VCaP (cell line): ENCODE measurements around the gene THBS3.

Experiments used
- H3K27ac ChIP-seq: fragments of 450-650 bp; 2 replicates; pipeline ENCODE4 v1.5.1; 2017
- TF ChIP-seq, protein P1 (sequence below): fragments of 450-650 bp; conservative IDR thresholded peaks from 2 replicates; pipeline ENCODE4 v1.5.1; 2017; ENCODE audit warnings: mild to moderate bottlenecking, moderate library complexity

The THBS3 gene

GRCh38 chr1:155179112-155180031 lies 28.3 kb downstream of the THBS3 start:
- TF ChIP-seq, protein P1, sequence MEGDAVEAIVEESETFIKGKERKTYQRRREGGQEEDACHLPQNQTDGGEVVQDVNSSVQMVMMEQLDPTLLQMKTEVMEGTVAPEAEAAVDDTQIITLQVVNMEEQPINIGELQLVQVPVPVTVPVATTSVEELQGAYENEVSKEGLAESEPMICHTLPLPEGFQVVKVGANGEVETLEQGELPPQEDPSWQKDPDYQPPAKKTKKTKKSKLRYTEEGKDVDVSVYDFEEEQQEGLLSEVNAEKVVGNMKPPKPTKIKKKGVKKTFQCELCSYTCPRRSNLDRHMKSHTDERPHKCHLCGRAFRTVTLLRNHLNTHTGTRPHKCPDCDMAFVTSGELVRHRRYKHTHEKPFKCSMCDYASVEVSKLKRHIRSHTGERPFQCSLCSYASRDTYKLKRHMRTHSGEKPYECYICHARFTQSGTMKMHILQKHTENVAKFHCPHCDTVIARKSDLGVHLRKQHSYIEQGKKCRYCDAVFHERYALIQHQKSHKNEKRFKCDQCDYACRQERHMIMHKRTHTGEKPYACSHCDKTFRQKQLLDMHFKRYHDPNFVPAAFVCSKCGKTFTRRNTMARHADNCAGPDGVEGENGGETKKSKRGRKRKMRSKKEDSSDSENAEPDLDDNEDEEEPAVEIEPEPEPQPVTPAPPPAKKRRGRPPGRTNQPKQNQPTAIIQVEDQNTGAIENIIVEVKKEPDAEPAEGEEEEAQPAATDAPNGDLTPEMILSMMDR: no peak
- no peak overlapping the region for H3K27ac ChIP-seq

GRCh38 chr1:155178441-155179111 lies 29.1 kb downstream of the THBS3 start:
- TF ChIP-seq, protein P1: no peak
- H3K27ac ChIP-seq: no peak overlapping the region

DNA sequence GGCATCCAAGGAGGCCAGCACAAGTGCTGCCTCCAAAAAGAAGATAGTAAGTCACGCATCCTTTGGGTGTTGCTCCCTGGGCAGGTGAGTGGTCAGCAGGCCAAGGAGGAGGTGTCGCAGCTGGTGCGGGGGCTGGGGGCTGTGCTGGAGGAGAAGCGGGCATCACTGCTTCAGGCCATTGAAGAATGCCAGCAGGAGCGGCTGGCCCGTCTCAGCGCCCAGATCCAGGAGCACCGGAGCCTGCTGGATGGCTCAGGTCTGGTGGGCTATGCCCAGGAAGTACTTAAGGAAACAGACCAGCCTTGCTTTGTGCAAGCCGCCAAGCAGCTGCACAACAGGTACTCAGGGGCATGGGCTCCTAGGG lies 29.8 kb downstream of the THBS3 start:
- TF ChIP-seq, protein P1: no peak
- H3K27ac ChIP-seq: peak overlapping the region; percentile 60

- TF ChIP-seq, protein P1: no peak
- H3K27ac ChIP-seq: peak overlapping the region; percentile 60
Measured at GRCh38 chr1:155177192-155177917, 30.3 kb downstream of the THBS3 start.

- TF ChIP-seq, protein P1: peak; percentile 94
- H3K27ac ChIP-seq: peak overlapping the region; percentile 60
Measured at GRCh38 chr1:155176544-155177071, 31.1 kb downstream of the THBS3 start.

- TF ChIP-seq, protein P1: no peak
- H3K27ac ChIP-seq: peak overlapping the region; percentile 60
Measured at GRCh38 chr1:155175927-155176371, 31.7 kb downstream of the THBS3 start.
